ENCODE results near the gene LMNB1.
A peak's percentile ranks its signal among the peaks of the same experiment; 100 is the strongest.
"Not testable (repeated sequence)": the region's sequence is repeated elsewhere in the genome, so short reads cannot be mapped to it uniquely, and the experiment has no call there.

The LMNB1 gene

DNA sequence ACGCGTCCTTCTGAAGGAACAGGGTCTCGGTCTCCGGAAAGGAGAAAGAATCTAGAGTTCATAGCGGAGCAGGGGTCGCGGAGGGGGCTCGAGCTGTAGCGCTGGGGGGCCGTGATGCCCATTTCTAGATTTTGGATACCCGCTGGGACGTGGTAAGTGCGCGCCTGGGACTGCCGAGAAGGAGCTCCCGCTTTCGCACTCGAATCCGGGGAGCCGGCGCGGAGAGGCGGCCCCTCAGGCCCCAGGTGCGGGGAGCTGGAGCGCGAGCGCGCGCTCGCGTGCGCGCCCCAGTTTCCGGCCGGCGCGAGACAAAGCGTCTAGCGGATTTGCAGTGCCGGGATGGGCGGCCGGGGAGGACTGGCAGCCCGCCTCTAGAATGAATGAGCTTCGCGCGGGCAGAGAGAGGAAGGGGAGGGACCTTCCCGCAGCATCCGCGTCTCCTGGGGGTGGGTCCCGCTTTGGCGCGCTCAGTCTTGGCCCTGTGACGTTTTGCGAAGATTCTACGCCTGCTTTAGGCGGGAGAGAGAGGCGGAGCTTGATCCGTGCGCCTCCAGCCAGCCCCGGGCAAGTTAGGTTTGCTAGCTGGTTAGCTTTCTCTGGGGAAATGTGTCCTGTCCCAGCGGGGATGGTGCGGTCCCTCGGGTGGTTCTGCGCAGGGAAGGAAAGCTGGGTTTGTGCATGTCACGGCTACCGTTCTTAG lies 1.2 kb downstream of the LMNB1 start:
- peak; percentile 96 for DNase-seq (ENCODE audit: low read depth, low spot score)

DNA sequence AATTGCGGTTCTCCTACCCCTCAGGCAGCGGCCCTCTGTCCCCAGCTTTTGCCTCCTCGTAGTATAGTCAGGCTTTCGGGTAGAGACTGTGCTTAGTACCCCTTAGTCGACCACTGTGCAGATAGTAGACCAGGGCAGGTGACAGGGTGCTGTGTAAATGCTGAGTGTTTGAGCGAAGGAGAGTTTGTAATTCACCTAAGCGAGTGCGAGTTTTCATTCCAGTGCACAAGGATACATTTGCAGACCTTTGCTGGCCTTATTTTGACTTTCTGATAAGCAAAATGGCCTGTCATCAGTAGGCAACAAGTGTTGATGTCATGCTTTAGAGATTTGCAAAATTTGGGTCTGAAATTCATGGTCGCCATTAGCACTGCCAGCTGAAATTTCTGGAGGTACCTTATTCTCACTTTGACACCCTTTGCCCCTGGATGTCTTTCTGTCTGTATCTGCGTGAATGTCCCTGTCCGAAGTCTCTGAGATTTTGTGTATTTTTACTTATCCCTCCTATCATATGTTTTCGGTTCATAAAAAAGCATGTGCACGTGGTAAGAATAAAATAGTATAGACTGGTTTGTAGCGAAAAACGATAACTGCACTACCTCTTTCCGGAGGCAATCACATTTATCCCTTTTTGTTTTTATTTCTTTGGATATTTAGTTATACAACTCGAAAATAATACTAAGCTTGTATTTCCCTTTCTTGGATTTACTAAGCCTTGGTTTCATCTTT lies 1.9 kb downstream of the LMNB1 start:
- DNase-seq (ENCODE audit: low read depth, low spot score), result no peak

DNA sequence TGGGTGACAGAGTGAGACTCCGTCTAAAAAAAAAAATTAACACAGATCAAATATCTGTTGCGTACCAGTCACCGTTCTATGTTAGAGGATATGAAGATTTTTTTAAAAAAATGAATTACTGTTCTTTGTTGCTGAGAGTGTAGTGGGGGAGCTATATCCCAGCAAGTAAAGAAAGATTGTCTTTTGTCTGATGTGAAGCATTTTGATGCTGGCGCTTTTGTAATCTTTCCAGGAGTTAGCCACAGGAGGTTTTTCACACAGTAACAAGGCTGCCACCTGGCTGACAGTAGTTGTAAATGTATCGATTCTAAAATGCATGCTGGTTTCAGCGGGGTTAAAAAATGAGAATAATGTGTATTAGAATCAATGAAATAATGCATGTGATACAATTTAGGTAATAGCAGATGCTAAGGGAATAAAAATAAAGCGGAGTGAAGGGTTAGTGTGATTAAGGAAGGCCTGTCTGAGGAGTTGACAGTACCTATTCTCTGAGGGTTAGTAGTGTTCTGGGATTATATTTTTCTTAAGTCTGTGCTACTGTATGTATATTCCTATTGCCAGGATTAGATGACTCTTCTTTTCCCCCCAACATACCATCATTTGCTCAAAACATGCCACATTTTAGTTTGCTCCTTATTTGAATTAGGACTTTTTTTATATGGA lies 3.4 kb downstream of the LMNB1 start:
- DNase-seq (ENCODE audit: low read depth, low spot score), result peak; percentile 84

DNA sequence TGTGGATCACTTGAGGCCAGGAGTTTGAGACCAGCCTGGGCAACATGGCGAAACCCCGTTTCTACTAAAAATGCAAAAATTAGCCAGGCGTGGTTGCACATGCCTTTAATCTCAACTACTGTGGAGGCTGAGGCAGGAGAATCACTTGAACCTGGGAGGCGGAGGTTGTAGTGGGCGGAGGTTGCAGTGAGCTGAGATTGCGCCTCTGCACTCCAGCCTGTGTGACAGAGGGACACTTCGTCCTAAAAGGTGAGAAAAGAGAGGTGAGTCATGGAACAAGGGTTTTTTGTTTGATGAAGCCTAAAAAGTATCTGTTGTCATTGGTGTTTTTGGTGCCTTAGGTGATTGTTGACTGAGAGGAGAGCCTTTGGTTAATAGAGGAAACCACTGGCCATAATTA lies 11.5 kb downstream of the LMNB1 start:
- DNase-seq (ENCODE audit: low read depth, low spot score), result not testable (repeated sequence)

DNA sequence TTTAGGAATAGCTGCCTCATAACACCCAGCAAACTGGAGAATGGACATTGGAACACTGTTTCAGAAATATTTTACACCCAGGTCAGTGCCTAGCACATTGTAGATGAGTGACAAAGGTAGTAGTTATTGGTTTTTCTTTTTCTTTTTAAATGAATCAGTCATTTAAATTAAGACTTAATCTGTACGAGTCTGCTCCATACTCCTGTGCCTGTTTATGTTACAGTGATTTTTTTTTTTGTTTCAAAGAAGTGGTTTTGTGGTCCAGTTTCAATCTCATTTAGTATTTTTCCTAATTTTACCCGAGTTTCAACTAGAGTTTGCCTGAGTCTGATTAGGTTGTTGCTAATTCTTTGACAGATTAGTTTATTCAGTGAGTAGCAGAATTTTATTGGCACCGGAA lies 16.2 kb downstream of the LMNB1 start:
- no peak for DNase-seq (ENCODE audit: low read depth, low spot score)

DNA sequence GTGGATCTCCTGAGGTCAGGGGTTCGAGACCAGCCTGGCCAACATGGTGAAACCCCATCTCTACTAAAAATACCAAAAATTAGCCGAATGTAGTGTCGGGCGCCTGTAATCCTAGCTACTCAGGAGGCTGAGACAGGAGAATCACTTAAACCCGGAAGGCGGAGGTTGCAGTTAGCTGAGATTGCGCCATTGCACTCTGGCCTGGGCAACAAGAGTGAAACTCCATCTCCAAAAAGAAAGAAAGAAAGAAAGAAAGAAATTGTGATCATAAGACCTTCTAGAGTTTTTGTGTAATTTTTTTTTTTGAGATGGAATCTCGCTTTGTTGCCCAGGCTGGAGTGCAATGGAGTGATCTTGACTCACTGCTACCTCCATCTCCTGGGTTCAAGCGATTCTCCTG lies 16.7 kb downstream of the LMNB1 start:
- DNase-seq (ENCODE audit: low read depth, low spot score), result not testable (repeated sequence)

DNA sequence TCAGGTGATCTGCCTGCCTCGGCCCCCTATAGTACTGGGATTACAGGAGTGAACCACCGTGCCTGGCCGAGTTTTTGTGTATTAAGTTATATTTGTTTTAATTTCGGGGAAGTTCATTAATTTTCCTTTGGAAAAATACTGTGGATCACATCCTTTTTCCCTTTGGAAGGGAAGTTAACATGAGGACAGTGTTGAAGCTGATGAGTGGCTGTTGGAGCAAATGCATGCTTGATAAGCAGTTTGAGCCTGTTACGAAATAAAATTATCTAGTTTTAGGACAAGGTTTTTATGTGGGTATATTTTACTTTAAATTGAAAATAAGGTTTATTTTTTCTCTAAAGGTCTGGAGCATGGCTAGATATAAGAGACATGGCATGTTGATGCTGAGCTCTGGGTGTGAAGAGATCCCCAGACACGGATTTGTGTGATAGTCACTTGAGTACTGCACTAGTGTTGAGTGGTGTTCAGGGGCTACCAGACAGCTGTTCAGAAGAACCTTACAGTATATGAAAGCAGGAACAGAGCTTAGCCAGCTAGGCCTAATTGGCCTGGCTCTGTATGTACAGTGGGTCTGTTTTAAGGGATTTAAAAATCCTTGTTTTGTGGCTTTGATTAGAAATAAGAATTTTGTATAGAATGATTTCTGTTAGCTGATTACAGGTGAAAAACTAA lies 17.4 kb downstream of the LMNB1 start:
- DNase-seq (ENCODE audit: low read depth, low spot score), result no peak

DNA sequence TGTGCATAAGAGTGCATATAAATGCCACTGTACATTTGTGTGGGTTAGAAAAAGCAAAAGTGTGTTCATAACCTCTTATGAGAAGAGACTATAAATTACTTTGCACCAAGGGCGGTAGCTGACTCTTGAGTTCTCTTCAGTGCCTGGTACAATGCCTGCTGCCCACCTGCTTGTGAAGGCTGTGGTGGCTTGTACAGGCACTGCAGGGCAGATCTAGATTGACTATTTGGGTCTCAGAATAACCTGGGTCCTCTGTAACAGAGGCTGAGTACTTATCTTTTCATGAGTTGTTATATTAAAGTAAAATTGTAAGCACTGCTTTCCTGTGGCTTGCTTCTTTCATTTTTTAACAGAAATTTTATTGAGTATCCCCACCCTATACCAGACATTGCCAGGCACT lies 22.8 kb downstream of the LMNB1 start:
- DNase-seq (ENCODE audit: low read depth, low spot score), result no peak

DNA sequence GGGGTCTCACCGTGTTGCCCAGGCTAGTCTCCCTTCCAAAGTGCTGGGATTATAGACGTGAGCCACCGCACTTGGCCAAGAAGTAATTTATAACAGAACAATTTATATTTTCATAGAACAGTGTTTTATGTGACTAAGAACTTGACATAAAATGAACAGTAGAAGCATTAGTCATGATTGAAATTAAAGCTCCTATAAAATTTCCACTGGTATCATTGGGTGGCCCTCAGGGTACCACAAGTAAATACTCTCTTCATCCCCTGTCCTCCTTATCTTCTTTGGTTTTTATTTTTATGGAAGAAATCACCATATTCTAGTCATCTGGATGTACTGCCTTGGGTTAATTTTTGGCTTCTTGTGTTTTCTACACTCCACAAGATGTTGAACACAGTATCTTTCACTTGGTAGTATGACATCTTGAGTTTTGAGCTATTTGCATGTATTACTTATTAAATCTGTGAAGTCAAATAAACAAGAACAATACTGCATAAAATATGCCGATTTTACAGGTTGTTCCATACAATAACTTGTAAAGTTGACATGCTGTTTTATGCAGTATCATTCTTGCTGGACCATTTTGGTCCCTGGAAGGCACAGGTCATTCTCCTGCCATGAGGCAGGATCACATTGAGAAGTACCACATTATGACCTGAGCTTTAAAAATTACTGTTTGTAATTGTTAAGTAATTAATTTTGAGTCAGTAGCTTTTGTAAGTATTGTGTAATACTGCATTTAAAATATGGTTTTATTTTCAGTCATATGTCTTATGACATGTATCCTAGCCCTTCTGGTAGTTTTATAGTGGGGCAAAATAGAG lies 24.4 kb downstream of the LMNB1 start:
- DNase-seq (ENCODE audit: low read depth, low spot score), result no peak

DNA sequence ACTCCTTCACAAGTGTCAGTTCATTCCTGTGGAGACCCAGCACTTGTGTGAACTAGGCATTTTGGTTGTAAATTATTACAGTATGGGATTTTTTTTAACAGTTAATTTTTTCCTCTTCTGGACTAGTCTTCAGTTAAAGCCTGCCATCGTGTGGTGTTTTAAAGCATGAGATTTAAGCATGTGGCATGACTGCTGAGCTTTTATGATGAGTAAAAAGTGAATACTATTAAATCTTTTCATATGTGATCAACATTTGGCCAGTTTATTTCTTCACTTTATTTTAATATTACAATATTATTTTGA lies 25.0 kb downstream of the LMNB1 start:
- DNase-seq (ENCODE audit: low read depth, low spot score), result peak; percentile 54

DNA sequence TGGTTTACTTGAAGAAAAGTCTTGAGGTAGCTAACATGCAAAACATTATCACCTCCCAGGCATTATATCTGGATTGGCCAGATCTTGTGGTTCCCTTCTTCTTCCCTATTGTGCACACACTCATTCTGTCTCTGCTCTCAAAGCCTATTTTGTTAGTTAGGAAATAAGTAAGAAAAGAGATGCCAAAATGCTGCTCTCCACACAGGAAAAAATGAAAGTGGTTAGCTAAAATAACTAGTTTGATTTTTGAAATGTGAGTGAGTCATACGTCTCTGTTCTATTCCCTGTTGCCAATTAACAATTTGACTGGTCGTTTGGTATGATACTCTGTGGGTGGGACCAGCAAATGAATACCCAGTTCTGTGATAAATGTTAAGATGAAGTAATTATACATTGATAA lies 28.1 kb downstream of the LMNB1 start:
- DNase-seq (ENCODE audit: low read depth, low spot score), result peak; percentile 59

DNA sequence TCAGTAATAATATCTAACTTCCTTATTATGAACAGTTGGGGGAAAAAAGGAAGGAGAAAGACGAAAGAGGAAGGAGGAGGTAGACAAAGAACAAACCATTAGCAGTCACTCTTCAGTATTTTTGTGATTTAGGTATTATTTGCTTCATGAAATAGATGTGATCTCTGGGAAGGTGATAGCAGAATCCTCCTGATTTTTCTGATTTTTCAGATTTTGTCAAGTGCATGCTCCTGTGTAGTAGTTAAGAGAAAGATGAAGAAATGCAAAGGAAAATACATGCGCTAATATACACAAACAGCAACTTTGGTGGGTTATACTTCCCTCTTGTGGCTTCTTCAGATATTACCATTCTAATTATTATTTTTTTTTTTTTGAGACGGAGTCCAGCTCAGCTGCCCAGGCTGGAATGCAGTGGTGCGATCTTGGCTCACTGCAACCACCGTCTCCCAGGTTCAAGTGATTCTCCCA lies 31.6 kb downstream of the LMNB1 start:
- DNase-seq (ENCODE audit: low read depth, low spot score), result peak; percentile 49

DNA sequence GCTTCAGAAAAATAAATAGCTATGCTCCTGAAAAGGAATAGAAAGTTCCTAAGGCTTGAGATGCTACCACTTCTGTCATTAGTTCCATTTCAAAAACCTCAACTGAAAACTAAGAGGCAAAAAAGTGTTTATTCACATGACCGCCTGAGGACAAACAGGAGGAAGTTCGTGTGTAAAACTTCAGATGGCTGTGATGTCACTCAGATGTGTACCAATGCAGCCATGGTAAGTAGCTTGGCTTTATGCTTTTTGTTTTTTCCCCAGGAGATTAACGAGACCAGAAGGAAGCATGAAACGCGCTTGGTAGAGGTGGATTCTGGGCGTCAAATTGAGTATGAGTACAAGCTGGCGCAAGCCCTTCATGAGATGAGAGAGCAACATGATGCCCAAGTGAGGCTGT lies 33.0 kb downstream of the LMNB1 start:
- DNase-seq (ENCODE audit: low read depth, low spot score), result no peak

DNA sequence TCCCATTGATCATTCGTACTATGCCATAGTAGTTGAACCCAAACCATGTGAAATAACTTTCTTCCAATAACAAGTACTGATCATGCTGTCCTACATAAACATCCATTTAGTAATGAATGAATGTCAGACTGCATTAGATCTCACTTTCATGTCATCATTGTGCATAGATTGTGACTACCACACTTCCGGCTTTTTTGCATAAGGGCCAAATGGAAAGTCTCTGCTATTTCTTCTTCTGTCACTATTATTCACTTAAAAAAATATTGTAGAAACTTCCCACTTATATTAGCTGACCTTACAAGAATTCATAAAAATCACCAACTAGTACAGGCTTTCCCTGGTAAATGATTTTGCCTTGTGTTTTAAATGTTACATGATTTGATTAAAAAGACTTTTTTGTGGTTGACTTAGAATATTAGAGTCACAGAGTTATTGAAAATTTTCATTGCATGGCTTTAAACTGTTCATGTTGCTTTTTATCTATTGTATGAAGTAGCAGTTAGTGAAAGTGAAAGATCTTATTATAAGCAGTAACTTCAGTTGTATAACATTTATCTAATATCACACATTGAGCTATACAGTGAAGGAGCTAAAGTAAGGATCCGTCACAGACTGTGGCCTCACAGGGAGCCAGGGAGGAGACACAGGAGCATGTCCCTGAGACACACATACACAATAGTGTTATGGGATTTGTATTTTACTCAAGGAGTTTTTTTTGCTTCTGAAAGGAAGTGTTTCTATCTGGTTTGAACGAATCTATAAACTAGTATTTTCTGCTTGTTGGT lies 33.9 kb downstream of the LMNB1 start:
- no peak for DNase-seq (ENCODE audit: low read depth, low spot score)

DNA sequence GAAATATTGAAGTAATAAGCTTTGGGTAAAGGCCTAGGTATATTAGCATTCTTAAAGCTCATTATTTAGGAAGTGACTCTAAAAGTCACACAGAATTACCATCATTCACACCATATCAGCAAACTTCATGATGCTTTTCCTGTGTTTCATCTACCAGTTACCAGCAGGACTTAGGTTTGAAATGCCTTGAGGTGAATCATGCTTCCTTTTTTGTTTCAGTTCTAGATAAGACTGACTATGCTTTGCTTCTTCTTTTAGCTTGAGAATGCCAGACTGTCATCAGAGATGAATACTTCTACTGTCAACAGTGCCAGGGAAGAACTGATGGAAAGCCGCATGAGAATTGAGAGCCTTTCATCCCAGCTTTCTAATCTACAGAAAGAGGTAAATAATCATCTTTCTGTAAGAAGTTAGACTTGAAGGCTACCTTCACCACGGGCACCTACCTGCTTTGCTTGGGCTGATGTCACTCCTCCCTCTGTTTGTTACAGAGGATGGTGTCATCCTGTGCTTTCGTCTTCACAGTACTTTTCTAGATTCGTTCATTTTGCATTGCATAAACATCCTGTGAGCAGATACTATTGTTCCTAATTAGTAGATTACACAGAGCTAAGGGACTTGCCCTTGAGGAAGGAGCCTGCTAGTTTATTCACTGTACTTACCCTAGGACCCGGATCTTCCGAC lies 34.7 kb downstream of the LMNB1 start:
- DNase-seq (ENCODE audit: low read depth, low spot score), result peak; percentile 39

DNA sequence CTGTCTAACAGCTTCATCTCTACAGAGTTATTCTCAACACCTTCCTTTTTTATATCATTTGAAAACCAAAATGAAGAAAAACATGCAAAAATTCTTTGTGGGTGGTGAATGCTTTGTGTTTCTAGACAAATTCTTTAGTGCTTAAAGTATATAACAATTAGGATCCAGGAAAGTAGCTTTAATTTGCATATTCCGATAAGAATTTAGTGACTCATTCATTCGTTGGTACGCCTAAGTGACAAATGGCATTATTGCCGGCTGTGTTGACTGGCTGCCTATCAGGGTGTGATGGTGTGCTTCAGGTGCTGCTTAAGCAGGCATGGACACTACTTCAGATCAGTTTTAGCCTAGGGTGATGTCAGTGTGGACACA lies 35.2 kb downstream of the LMNB1 start:
- DNase-seq (ENCODE audit: low read depth, low spot score), result peak; percentile 53

DNA sequence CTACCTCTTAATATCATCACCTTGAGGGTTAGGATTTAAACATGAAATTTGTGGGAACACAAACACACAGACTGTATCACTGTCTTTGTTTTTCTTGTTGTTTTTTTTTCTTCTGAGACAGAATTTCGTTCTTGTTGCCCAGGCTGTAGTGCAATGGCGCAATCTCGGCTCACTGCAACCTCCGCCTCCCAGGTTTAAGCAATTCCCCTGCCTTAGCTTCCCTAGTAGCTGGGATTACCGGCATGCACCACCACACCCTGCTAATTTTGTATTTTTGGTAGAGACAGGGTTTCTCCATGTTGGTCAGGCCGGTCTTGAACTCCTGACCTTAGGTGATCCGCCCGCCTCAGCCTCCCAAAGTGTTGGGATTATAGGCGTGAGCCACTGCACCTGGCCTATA lies 36.9 kb downstream of the LMNB1 start:
- DNase-seq (ENCODE audit: low read depth, low spot score), result not testable (repeated sequence)

DNA sequence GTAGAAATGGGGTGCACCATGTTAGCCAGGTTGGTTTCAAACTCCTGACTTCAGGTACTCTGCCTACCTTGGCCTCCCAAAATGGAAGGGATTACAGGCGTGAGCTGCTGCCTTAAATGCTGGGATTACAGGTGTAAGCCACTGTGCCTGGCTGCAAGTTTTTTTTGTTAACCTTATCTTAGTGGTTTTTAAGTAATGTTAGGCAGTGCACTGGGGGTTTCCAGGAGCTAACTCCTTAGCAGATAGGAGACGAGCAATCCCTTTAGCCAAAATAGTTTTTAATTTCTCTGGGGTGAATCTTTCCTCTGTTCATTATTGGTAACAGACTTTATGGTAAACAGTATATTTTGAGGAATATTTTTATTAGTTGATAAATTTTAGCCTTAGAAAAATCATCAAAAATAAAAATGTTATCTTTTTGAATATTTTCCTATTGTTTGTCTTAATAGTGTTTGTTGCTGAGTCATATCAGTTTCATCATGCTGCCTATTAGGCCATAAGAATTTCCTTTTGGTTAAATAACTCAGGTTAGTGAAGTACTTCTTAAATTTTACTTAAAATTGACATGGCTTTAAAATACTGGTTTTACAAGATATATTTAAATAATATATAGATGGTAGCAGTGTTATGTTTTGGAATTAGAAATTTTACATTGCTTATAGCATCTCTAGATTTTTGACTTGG lies 37.9 kb downstream of the LMNB1 start:
- no peak for DNase-seq (ENCODE audit: low read depth, low spot score)

DNA sequence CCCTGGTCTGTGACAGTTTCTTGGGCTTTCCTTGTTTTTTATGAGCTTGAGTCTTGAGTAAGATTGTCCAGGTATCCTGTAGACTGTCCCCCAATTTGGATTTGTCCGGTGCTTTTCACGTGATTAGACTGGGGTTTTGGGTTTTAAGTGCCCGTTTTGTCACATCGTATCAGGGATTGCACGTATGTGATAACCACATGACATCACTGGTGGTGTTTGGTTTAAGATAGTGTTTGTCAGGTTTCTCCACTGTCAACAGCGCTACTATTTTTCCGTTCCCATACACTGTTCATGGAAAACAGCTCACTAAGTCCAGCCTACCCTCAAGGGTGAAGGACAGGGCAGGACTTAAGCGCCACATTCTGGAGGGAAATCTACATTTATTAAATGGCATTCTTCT lies 39.7 kb downstream of the LMNB1 start:
- DNase-seq (ENCODE audit: low read depth, low spot score), result no peak

DNA sequence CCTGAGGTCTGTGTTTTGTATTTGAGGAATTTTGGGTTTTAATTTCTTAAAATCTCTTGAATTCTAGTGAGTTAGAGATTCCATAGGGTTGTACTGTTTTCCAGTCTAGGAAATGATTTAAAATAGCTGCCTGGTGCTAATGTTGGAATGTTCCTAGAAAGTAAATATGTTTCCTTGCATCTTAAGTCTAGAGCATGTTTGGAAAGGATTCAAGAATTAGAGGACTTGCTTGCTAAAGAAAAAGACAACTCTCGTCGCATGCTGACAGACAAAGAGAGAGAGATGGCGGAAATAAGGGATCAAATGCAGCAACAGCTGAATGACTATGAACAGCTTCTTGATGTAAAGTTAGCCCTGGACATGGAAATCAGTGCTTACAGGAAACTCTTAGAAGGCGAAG lies 41.8 kb downstream of the LMNB1 start:
- no peak for DNase-seq (ENCODE audit: low read depth, low spot score)
